22Rv1 (cell line): Measurements from ENCODE around the gene ALKBH2.

Source experiments
- CTCF ChIP-seq: fragments of 450-650 bp; IDR thresholded peaks from 2 replicates; pipeline ENCODE4 v1.5.1; 2017; ENCODE audit warnings: mild to moderate bottlenecking
- ZFX ChIP-seq: fragments of 450-650 bp; IDR thresholded peaks from 2 replicates; pipeline ENCODE4 v1.6.1; 2017; ENCODE audit warnings: antibody characterized with exemption, borderline replicate concordance

GRCh38 chr12:109097140-109097434 lies 3.8 kb upstream of the ALKBH2 start:
- TF ChIP-seq CTCF (no peak), ZFX (no peak)
